H9 (cell line): ENCODE measurements around the gene GUF1. TPM values are rescaled to one million over a fixed set of nuclear protein-coding genes. Genes with fewer than 3 reads are reported as not detected.

ENCODE experiments used
- DNase-seq: peaks from one replicate; pipeline ENCODE4 v3.0.0-alpha.2; 2017
- H2AFZ ChIP-seq: one replicate; pipeline ENCODE4 v1.6.1; 2013; ENCODE audit warnings: mild to moderate bottlenecking, low read length, control low read depth, moderate library complexity
- H2AK5ac ChIP-seq: 2 replicates; pipeline ENCODE4 v1.6.1; 2013; ENCODE audit warnings: low read length, control low read depth, mixed read lengths; ENCODE audit not compliant: insufficient read length
- H2BK120ac ChIP-seq: one replicate; pipeline ENCODE4 v1.6.1; 2013; ENCODE audit warnings: low read depth, mild to moderate bottlenecking, low read length, control low read depth, inconsistent platforms; ENCODE audit not compliant: poor library complexity, severe bottlenecking
- H2BK12ac ChIP-seq: 2 replicates; pipeline ENCODE4 v1.6.1; 2013; ENCODE audit warnings: low read length, control low read depth, mixed read lengths, low read depth; ENCODE audit not compliant: insufficient read length
- H2BK15ac ChIP-seq: 2 replicates; pipeline ENCODE4 v1.6.1; 2013; ENCODE audit warnings: low read depth, low read length, control low read depth
- H2BK20ac ChIP-seq: one replicate; pipeline ENCODE4 v1.6.1; 2013; ENCODE audit warnings: low read depth, mild to moderate bottlenecking, low read length, control low read depth, inconsistent platforms; ENCODE audit not compliant: poor library complexity, severe bottlenecking
- H2BK5ac ChIP-seq: 2 replicates; pipeline ENCODE4 v1.6.1; 2013; ENCODE audit warnings: low read length, control low read depth, mixed read lengths; ENCODE audit not compliant: insufficient read length
- H3K14ac ChIP-seq: 2 replicates; pipeline ENCODE4 v1.6.1; 2013; ENCODE audit warnings: low read length, control low read depth; ENCODE audit not compliant: insufficient read depth
- H3K18ac ChIP-seq: 2 replicates; pipeline ENCODE4 v1.6.1; 2013; ENCODE audit warnings: low read depth, mild to moderate bottlenecking, mixed read lengths, low read length, control low read depth; ENCODE audit not compliant: insufficient read length
- H3K23ac ChIP-seq: 2 replicates; pipeline ENCODE4 v1.6.1; 2013; ENCODE audit warnings: low read length, control low read depth, mixed read lengths, low read depth; ENCODE audit not compliant: insufficient read length
- H3K23me2 ChIP-seq: 2 replicates; pipeline ENCODE4 v1.6.1; 2013; ENCODE audit warnings: low read depth, mild to moderate bottlenecking, mixed read lengths, low read length, control low read depth; ENCODE audit not compliant: insufficient read length, poor library complexity, severe bottlenecking
- H3K27ac ChIP-seq: 2 replicates; pipeline ENCODE4 v1.5.1; 2013; ENCODE audit warnings: low read length, control low read depth, mixed read lengths, low read depth; ENCODE audit not compliant: insufficient read length
- H3K27me3 ChIP-seq: 2 replicates; pipeline ENCODE4 v1.6.1; 2013; ENCODE audit warnings: low read length, control low read depth, inconsistent platforms; ENCODE audit not compliant: insufficient read depth
- H3K4ac ChIP-seq: 2 replicates; pipeline ENCODE4 v1.6.1; 2013; ENCODE audit warnings: low read depth, mild to moderate bottlenecking, control low read depth, inconsistent platforms, low read length, moderate library complexity
- H3K4me1 ChIP-seq: 2 replicates; pipeline ENCODE4 v1.6.1; 2013; ENCODE audit warnings: low read length, control low read depth, inconsistent platforms; ENCODE audit not compliant: insufficient read depth
- H3K4me2 ChIP-seq: 2 replicates; pipeline ENCODE4 v1.6.1; 2013; ENCODE audit warnings: low read length, control low read depth, mixed read lengths; ENCODE audit not compliant: insufficient read length, insufficient read depth
- H3K56ac ChIP-seq: 2 replicates; pipeline ENCODE4 v1.6.1; 2013; ENCODE audit warnings: low read depth, mild to moderate bottlenecking, mixed read lengths, low read length, control low read depth; ENCODE audit not compliant: insufficient read length
- H3K79me1 ChIP-seq: 2 replicates; pipeline ENCODE4 v1.6.1; 2013; ENCODE audit warnings: low read depth, mild to moderate bottlenecking, moderate library complexity, low read length, control low read depth, inconsistent platforms; ENCODE audit not compliant: insufficient read depth, poor library complexity, severe bottlenecking
- H3K79me2 ChIP-seq: 2 replicates; pipeline ENCODE4 v1.6.1; 2013; ENCODE audit warnings: low read length, control low read depth, inconsistent platforms; ENCODE audit not compliant: insufficient read depth
- H3K9ac ChIP-seq: 2 replicates; pipeline ENCODE4 v1.6.1; 2013; ENCODE audit warnings: low read length, control low read depth, mixed read lengths; ENCODE audit not compliant: insufficient read length; ENCODE audit errors: extremely low read depth
- H3K9me3 ChIP-seq: one replicate; pipeline ENCODE4 v1.6.1; 2013; ENCODE audit warnings: low read depth, low read length, inconsistent platforms; ENCODE audit not compliant: control insufficient read depth
- H3T11ph ChIP-seq: one replicate; pipeline ENCODE4 v1.6.1; 2013; ENCODE audit warnings: mild to moderate bottlenecking, low read length, control low read depth, inconsistent platforms
- H4K20me1 ChIP-seq: one replicate; pipeline ENCODE4 v1.6.1; 2013; ENCODE audit not compliant: control insufficient read depth, insufficient read length, insufficient read depth
- H4K5ac ChIP-seq: 2 replicates; pipeline ENCODE4 v1.6.1; 2013; ENCODE audit warnings: low read depth, mild to moderate bottlenecking, mixed read lengths, low read length, control low read depth; ENCODE audit not compliant: insufficient read length
- H4K8ac ChIP-seq: replicated peaks from 2 replicates; pipeline ENCODE4 v1.6.1; 2013; ENCODE audit warnings: low read length, control low read depth, mixed read lengths, low read depth; ENCODE audit not compliant: insufficient read length
- H4K91ac ChIP-seq: 2 replicates; pipeline ENCODE4 v1.6.1; 2013; ENCODE audit warnings: low read depth, mild to moderate bottlenecking, moderate library complexity, mixed read lengths, low read length, control low read depth; ENCODE audit not compliant: insufficient read length
- H3K27ac Mint-ChIP-seq, 3 experiments: 2 replicates in 2 of 3; 3 replicates in 1 of 3; pipeline ENCODE4 v1.8.0; 2020 to 2021; ENCODE audit warnings: mixed read lengths in 3 of 3, mild to moderate bottlenecking in 1 of 3, moderate library complexity in 1 of 3
- H3K27me3 Mint-ChIP-seq: 2 replicates; pipeline ENCODE4 v1.8.0; 2021; ENCODE audit warnings: low read depth, mild to moderate bottlenecking, moderate library complexity, mixed read lengths
- H3K36me3 Mint-ChIP-seq, 3 experiments: 2 replicates in 2 of 3; 3 replicates in 1 of 3; pipeline ENCODE4 v1.8.0; 2020 to 2021; ENCODE audit warnings: low read depth in 3 of 3, mixed read lengths in 3 of 3; ENCODE audit not compliant: insufficient read depth in 1 of 3
- H3K4me1 Mint-ChIP-seq, 2 experiments: 2 replicates each; pipeline ENCODE4 v1.8.0; 2020; ENCODE audit warnings: mixed read lengths in 2 of 2
- H3K4me3 Mint-ChIP-seq, 2 experiments: 2 replicates in 1 of 2; 3 replicates in 1 of 2; pipeline ENCODE4 v1.8.0; 2020 to 2021; ENCODE audit warnings: mild to moderate bottlenecking in 2 of 2, mixed read lengths in 2 of 2, moderate library complexity in 1 of 2
- H3K9me3 Mint-ChIP-seq, 2 experiments: 2 replicates in 1 of 2; 3 replicates in 1 of 2; pipeline ENCODE4 v1.8.0; 2020; ENCODE audit warnings: mild to moderate bottlenecking in 2 of 2, mixed read lengths in 2 of 2, moderate library complexity in 1 of 2
- CTCF ChIP-seq: fragments of 200-600 bp; sonication (generic); conservative IDR thresholded peaks from 3 replicates; pipeline ENCODE4 v1.8.0; 2021; ENCODE audit warnings: antibody characterized with exemption, mild to moderate bottlenecking
- WGBS: extraction: QIAGEN DNeasy Blood & Tissue Kit; methylation state at CpG from one replicate; pipeline ENCODE4 v1.1.7; 2013; ENCODE audit warnings: missing lambda C conversion rate, low lambda C conversion rate, mixed read lengths; ENCODE audit not compliant: insufficient read length; ENCODE audit errors: extremely low coverage; 5-methylcytosine and 5-hydroxymethylcytosine counted together
- total RNA-seq: library from RNA; stranded (reverse); gene quantifications from 2 replicates; pipeline ENCODE4 v1.2.1, GENCODE V29; 2021

The GUF1 gene
- total RNA-seq, 1 experiment from 2014 or later = 38.6 TPM

- H3K4me3 Mint-ChIP-seq = no peak overlapping the region
- Histone ChIP-seq H4K5ac (no peak overlapping the region), H4K8ac (no peak overlapping the region), H4K20me1 (no peaks in the 10 kb centered on the region), H2AK5ac (no peak overlapping the region), H3K4me2 (no peak overlapping the region), H2BK120ac (no peak overlapping the region), H3K56ac (no peak overlapping the region), H3K9ac (no peak overlapping the region), H3K4me1 (peaks cover 2% of the 10 kb centered on the region; the same call in 1 of the 2 replicates), H3K79me2 (peaks cover 7% of the 10 kb centered on the region; the same call in 1 of the 2 replicates), H3K4ac (no peak overlapping the region), H3T11ph (no peak overlapping the region), H2BK5ac (no peak overlapping the region), H2BK12ac (no peak overlapping the region), H4K91ac (no peak overlapping the region), H3K23me2 (peaks cover 4% of the 10 kb centered on the region), H3K27ac (no peak overlapping the region), H2BK15ac (no peak overlapping the region), H3K9me3 (no peaks in the 10 kb centered on the region), H2BK20ac (no peak overlapping the region), H2AFZ (no peak overlapping the region), H3K79me1 (peaks cover 3% of the 10 kb centered on the region), H3K23ac (no peak overlapping the region), H3K27me3 (no peaks in the 10 kb centered on the region), H3K14ac (no peak overlapping the region), H3K18ac (no peak overlapping the region)
- H3K27me3 Mint-ChIP-seq = peaks cover 15% of the 10 kb centered on the region
- TF ChIP-seq CTCF = no peak
- no peak for DNase-seq
- WGBS = no CpG with 5 or more reads among the region's 1 CpG
- no peaks in the 10 kb centered on the region for H3K36me3 Mint-ChIP-seq
- no peak overlapping the region for H3K27ac Mint-ChIP-seq
- H3K9me3 Mint-ChIP-seq = no peaks in the 10 kb centered on the region; a peak in 1 of 5 replicates
- H3K4me1 Mint-ChIP-seq = peaks cover 8 to 10% of the 10 kb centered on the region in 2 experiments; a peak in 3 of 4 replicates
Observed at GRCh38 chr4:44674471-44674870, 3.7 kb upstream of the GUF1 start.
